ENCODE results near the gene C1QTNF8.

GRCh38 chr16:1129106-1129960, 33.3 kb upstream of the C1QTNF8 start:
- TF ChIP-seq EZH2phosphoT487 (IDR thresholded peaks at IDR 0.05; ENCODE audit: borderline replicate concordance, low read length) (no peak), CTCF (conservative IDR thresholded peaks at IDR 0.05; ENCODE audit: low read depth, low read length) (no peak)
